Vagina (tissue), 2 donors: ENCODE results near the gene SLC19A1.
"Not testable (repeated sequence)": the region's sequence is repeated elsewhere in the genome, so short reads cannot be mapped to it uniquely, and the experiment has no call there.

Experiments
- POLR2A ChIP-seq, 2 donors: fragments of 450-650 bp; IDR thresholded peaks; one replicate each; pipeline ENCODE4 v1.6.1; 2017; ENCODE audit warnings: antibody characterized with exemption in 2 of 2, mild to moderate bottlenecking in 2 of 2, moderate library complexity in 2 of 2
- TF ChIP-seq, protein P1 (sequence below), 3 experiments: fragments of 450-650 bp in 2 of 3; fragments of 200-600 bp in 1 of 3; sonication (generic) in 1 of 3; IDR thresholded peaks; one replicate each; pipeline ENCODE4 v1.5.1; 2017 to 2019; ENCODE audit warnings: antibody characterized with exemption in 3 of 3, mild to moderate bottlenecking in 2 of 3, moderate library complexity in 2 of 3

DNA sequence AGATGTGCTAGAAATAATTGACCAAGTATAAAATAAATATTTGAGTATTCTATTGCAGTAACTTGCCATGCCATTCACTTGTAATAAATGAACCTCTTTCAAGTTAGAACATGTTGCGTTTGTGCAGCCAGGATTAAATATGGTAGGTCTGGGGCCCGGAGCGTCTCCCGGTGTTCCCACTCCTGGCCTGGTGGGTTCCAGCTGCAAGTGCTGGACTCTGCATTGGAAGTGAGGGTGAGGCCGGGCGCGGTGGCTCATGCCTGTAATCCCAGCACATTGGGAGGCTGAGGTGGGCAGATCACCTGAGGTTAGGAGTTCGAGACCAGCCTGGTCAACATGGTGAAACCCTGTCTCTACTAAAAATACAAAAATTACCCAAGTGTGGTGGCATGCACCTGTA lies 19.0 kb upstream of the SLC19A1 start:
- TF ChIP-seq POLR2A (IDR thresholded peaks at IDR 0.05) = not testable (repeated sequence)
- TF ChIP-seq, protein P1, sequence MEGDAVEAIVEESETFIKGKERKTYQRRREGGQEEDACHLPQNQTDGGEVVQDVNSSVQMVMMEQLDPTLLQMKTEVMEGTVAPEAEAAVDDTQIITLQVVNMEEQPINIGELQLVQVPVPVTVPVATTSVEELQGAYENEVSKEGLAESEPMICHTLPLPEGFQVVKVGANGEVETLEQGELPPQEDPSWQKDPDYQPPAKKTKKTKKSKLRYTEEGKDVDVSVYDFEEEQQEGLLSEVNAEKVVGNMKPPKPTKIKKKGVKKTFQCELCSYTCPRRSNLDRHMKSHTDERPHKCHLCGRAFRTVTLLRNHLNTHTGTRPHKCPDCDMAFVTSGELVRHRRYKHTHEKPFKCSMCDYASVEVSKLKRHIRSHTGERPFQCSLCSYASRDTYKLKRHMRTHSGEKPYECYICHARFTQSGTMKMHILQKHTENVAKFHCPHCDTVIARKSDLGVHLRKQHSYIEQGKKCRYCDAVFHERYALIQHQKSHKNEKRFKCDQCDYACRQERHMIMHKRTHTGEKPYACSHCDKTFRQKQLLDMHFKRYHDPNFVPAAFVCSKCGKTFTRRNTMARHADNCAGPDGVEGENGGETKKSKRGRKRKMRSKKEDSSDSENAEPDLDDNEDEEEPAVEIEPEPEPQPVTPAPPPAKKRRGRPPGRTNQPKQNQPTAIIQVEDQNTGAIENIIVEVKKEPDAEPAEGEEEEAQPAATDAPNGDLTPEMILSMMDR (IDR thresholded peaks at IDR 0.05) = not testable (repeated sequence)
